MCF 10A (cell line): ENCODE data around the gene PDE7B. TPM values are rescaled to one million over a fixed set of nuclear protein-coding genes. Genes with fewer than 3 reads are reported as not detected.

Experiments
- BruUV-seq: library from RNA; stranded (reverse); fragments of 400-500 nt; replicated peaks from 2 replicates; lab custom pipeline; 2021; lab: Mats Ljungman, UMichigan
- CTCF ChIA-PET: fragments of 300-600 bp; sonication (Branson Sonifier 250); formaldehyde crosslinking; extraction: SDS; loops from one replicate; lab custom pipeline; 2021; ENCODE audit warnings: antibody characterized with exemption, inconsistent platforms; lab: Yijun Ruan, JAX
- POLR2A ChIA-PET: fragments of 300-600, 350-650 bp; sonication (Branson Sonifier 250); formaldehyde crosslinking; extraction: SDS; loops from one replicate; lab custom pipeline; 2020; ENCODE audit warnings: antibody characterized with exemption, inconsistent platforms; lab: Yijun Ruan, JAX
- DNase-seq: peaks from one replicate; pipeline ENCODE4 v3.0.0-alpha.2; 2018; ENCODE audit not compliant: unreplicated experiment
- H3K27ac Mint-ChIP-seq: one replicate; pipeline ENCODE4 v1.8.0; 2022; ENCODE audit warnings: mild to moderate bottlenecking, low read depth, mixed read lengths; ENCODE audit not compliant: unreplicated experiment
- H3K27me3 Mint-ChIP-seq: one replicate; pipeline ENCODE4 v1.8.0; 2022; ENCODE audit warnings: mixed read lengths; ENCODE audit not compliant: insufficient read depth, unreplicated experiment
- H3K36me3 Mint-ChIP-seq: one replicate; pipeline ENCODE4 v1.8.0; 2022; ENCODE audit warnings: mild to moderate bottlenecking, moderate library complexity, mixed read lengths; ENCODE audit not compliant: insufficient read depth, unreplicated experiment
- H3K4me1 Mint-ChIP-seq: one replicate; pipeline ENCODE4 v1.8.0; 2022; ENCODE audit warnings: mixed read lengths; ENCODE audit not compliant: insufficient read depth, unreplicated experiment
- H3K4me3 Mint-ChIP-seq: one replicate; pipeline ENCODE4 v1.8.0; 2022; ENCODE audit warnings: mild to moderate bottlenecking, moderate library complexity, mixed read lengths; ENCODE audit not compliant: unreplicated experiment
- H3K9me3 Mint-ChIP-seq: one replicate; pipeline ENCODE4 v1.8.0; 2022; ENCODE audit warnings: mixed read lengths; ENCODE audit not compliant: unreplicated experiment
- intact Hi-C: fragments of 100-400 bp; cut with micrococcal nuclease; formaldehyde crosslinking; loops from 2 replicates; pipeline ENCODE4 v1.14.1; 2022
- total RNA-seq: library from RNA; stranded (reverse); gene quantifications from 2 replicates; pipeline ENCODE4 v1.2.3, GENCODE V29; 2022
- TF ChIP-seq, protein P1 (sequence below): fragments of 200-600 bp; IDR thresholded peaks from one replicate; pipeline ENCODE4 v1.8.0; 2022; ENCODE audit warnings: antibody characterized with exemption, mild to moderate bottlenecking; ENCODE audit not compliant: unreplicated experiment

PDE7B gene
- total RNA-seq, 1 experiment from 2014 or later, result 1.4 TPM

GRCh38 chr6:135823851-135824250, 27.6 kb upstream of the PDE7B start:
- Mint-ChIP-seq H3K27me3 (no peaks in the 10 kb centered on the region), H3K4me3 (no peak overlapping the region), H3K27ac (no peak overlapping the region), H3K36me3 (no peaks in the 10 kb centered on the region), H3K4me1 (peaks cover 5% of the 10 kb centered on the region), H3K9me3 (no peaks in the 10 kb centered on the region)
- TF ChIP-seq, protein P1, sequence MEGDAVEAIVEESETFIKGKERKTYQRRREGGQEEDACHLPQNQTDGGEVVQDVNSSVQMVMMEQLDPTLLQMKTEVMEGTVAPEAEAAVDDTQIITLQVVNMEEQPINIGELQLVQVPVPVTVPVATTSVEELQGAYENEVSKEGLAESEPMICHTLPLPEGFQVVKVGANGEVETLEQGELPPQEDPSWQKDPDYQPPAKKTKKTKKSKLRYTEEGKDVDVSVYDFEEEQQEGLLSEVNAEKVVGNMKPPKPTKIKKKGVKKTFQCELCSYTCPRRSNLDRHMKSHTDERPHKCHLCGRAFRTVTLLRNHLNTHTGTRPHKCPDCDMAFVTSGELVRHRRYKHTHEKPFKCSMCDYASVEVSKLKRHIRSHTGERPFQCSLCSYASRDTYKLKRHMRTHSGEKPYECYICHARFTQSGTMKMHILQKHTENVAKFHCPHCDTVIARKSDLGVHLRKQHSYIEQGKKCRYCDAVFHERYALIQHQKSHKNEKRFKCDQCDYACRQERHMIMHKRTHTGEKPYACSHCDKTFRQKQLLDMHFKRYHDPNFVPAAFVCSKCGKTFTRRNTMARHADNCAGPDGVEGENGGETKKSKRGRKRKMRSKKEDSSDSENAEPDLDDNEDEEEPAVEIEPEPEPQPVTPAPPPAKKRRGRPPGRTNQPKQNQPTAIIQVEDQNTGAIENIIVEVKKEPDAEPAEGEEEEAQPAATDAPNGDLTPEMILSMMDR, result no peak
- ChIA-PET POLR2A (no interaction called here), CTCF (no interaction called here)
- intact Hi-C loops, result no loop called here
- BruUV-seq, result no TSS peak
- no peak for DNase-seq

GRCh38 chr6:135826236-135826804, 25.2 kb upstream of the PDE7B start:
- ChIA-PET CTCF (interaction anchor here (0.8 kb wide), 1 partner anchor 400 kb away, joined by 3 read pairs; no protein-coding TSS in a partner anchor), POLR2A (interaction anchor here (0.9 kb wide), 1 partner anchor 26 kb away, joined by 3 read pairs; the partner anchor contains the start of gene PDE7B)
- Mint-ChIP-seq H3K9me3 (no peaks in the 10 kb centered on the region), H3K4me3 (no peak overlapping the region), H3K4me1 (peaks cover 19% of the 10 kb centered on the region), H3K27ac (no peak overlapping the region), H3K36me3 (no peaks in the 10 kb centered on the region), H3K27me3 (no peaks in the 10 kb centered on the region)
- DNase-seq, result no peak
- TF ChIP-seq, protein P1, result no peak
- intact Hi-C loops, result no loop called here
- BruUV-seq, result no TSS peak

DNA sequence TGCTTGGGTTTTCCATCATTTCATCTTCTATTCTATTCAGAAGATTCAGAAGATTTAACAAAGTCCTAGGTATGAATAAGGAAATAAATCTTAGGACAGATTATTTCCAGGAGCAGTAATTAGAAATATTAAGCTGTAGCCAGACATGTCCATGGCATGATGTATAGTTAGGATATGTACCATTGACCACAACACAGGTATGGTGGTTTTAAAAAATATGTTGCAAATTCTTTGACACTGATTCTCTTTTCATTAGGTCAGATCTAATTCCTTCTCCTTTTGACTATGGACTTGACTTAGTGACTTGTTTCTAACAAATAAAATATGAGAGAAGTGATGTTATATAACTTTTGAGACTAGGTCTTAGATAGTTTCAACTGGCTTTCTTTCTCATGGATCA, 23.5 kb upstream of the PDE7B start:
- intact Hi-C loops, result no loop called here
- no peak for DNase-seq
- Mint-ChIP-seq H3K27ac (no peak overlapping the region), H3K36me3 (no peaks in the 10 kb centered on the region), H3K9me3 (no peaks in the 10 kb centered on the region), H3K4me3 (no peak overlapping the region), H3K4me1 (peaks cover 25% of the 10 kb centered on the region), H3K27me3 (no peaks in the 10 kb centered on the region)
- TF ChIP-seq, protein P1, result no peak
- POLR2A ChIA-PET, result interaction anchor here (1.3 kb wide), 1 partner anchor 12 kb away, joined by 3 read pairs; no protein-coding TSS in a partner anchor
- no TSS peak for BruUV-seq
- CTCF ChIA-PET, result interaction anchor here (0.8 kb wide), 1 partner anchor 292 kb away, joined by 4 read pairs; no protein-coding TSS in a partner anchor

- TF ChIP-seq, protein P1, result no peak
- peaks cover 19% of the 10 kb centered on the region for H3K4me1 Mint-ChIP-seq
- ChIA-PET POLR2A (interaction anchor here (0.9 to 2.7 kb wide), 2 partner anchors 22 to 420 kb away, joined by 3 to 10 read pairs; partner anchors contain the start of gene MTFR2), CTCF (interaction anchor here (0.9 kb wide), 1 partner anchor 400 kb away, joined by 4 read pairs; no protein-coding TSS in a partner anchor)
- no TSS peak for BruUV-seq
- H3K27ac Mint-ChIP-seq, result peak overlapping the region; percentile 53
- peak; percentile 85 for DNase-seq
- intact Hi-C loops, result no loop called here
- peak overlapping the region; percentile 54 for H3K4me3 Mint-ChIP-seq
- H3K36me3 Mint-ChIP-seq, result no peaks in the 10 kb centered on the region
- no peaks in the 10 kb centered on the region for H3K9me3 Mint-ChIP-seq
- H3K27me3 Mint-ChIP-seq, result no peaks in the 10 kb centered on the region
Measured at GRCh38 chr6:135830452-135830881, 21.0 kb upstream of the PDE7B start.
